Hepatocyte (in vitro differentiated cells): ENCODE results near the gene KLK11.

Source experiments
- CTCF ChIP-seq: fragments of 200-600 bp; sonication (generic); IDR thresholded peaks from 2 replicates; pipeline ENCODE4 v1.5.1; 2016; ENCODE audit warnings: antibody characterized with exemption, mild to moderate bottlenecking; ENCODE audit not compliant: poor library complexity
- EZH2 ChIP-seq: fragments of 200-600 bp; sonication (generic); IDR thresholded peaks from 2 replicates; pipeline ENCODE4 v1.6.1; 2016; ENCODE audit warnings: antibody characterized with exemption, mild to moderate bottlenecking, borderline replicate concordance
- EZH2phosphoT487 ChIP-seq: fragments of 200-600 bp; sonication (generic); IDR thresholded peaks from one replicate; pipeline ENCODE4 v1.6.1; 2018; ENCODE audit warnings: antibody characterized with exemption, mild to moderate bottlenecking, low read depth, moderate library complexity; ENCODE audit not compliant: unreplicated experiment, severe bottlenecking

GRCh38 chr19:51019544-51019925, 6.9 kb downstream of the KLK11 start, which contains the start of gene KLK10:
- TF ChIP-seq CTCF, result no peak
- TF ChIP-seq EZH2, result no peak
- TF ChIP-seq EZH2phosphoT487, result no peak
